Neural progenitor cell (in vitro differentiated cells): Measurements from ENCODE around the gene ITGA8.

Experiments used
- CTCF ChIP-seq: fragments of 200-600 bp; sonication (generic); IDR thresholded peaks from 2 replicates; pipeline ENCODE4 v1.5.1; 2017; ENCODE audit warnings: antibody characterized with exemption, mild to moderate bottlenecking
- EZH2 ChIP-seq: fragments of 200-600 bp; sonication (generic); IDR thresholded peaks from 2 replicates; pipeline ENCODE4 v1.6.1; 2017; ENCODE audit warnings: antibody characterized with exemption, mild to moderate bottlenecking, moderate library complexity
- EZH2phosphoT487 ChIP-seq: fragments of 200-600 bp; sonication (generic); IDR thresholded peaks from 2 replicates; pipeline ENCODE4 v1.6.1; 2017; ENCODE audit warnings: antibody characterized with exemption

- TF ChIP-seq CTCF (no peak), EZH2phosphoT487 (no peak), EZH2 (no peak)
These were observed 58.1 kb downstream of the ITGA8 start for GRCh38 chr10:15661574-15661973.
